Activated CD8-positive, alpha-beta memory T cell treated with anti-CD3 and anti-CD28 coated beads for 4 hours (primary cell): Measurements from ENCODE around the gene RTP4.

Experiments
- DNase-seq, 2 donors: peaks; one replicate each; pipeline ENCODE4 v3.0.0-alpha.2; 2020; ENCODE audit warnings: low read depth in 2 of 2

The RTP4 gene

GRCh38 chr3:187368251-187369088 is at the start of gene RTP4:
Gene RTP4, plus strand, starts transcription at chr3:187368385. Its CDS starts 57 bp downstream, at chr3:187368442.
- DNase-seq: peak; percentile 4 to 14

GRCh38 chr3:187318819-187319616 is 49.2 kb upstream of the RTP4 start:
- no peak for DNase-seq

- DNase-seq: peak in 1 of 2 donors; percentile 6
Observed at GRCh38 chr3:187319699-187320302, 48.4 kb upstream of the RTP4 start.

- DNase-seq: no peak
Observed at GRCh38 chr3:187321766-187322165, 46.4 kb upstream of the RTP4 start.

- DNase-seq: no peak
Observed at GRCh38 chr3:187322291-187322690, 45.9 kb upstream of the RTP4 start.

- DNase-seq: no peak
Observed at GRCh38 chr3:187323091-187323490, 45.1 kb upstream of the RTP4 start.

GRCh38 chr3:187325632-187326031 is 42.6 kb upstream of the RTP4 start:
- no peak for DNase-seq

- DNase-seq: no peak
Observed at GRCh38 chr3:187327845-187328244, 40.3 kb upstream of the RTP4 start.

- DNase-seq: no peak
Observed at GRCh38 chr3:187328691-187329090, 39.5 kb upstream of the RTP4 start.

- DNase-seq: no peak
Observed at GRCh38 chr3:187334904-187335303, 33.3 kb upstream of the RTP4 start.

GRCh38 chr3:187336322-187336721 is 31.9 kb upstream of the RTP4 start:
- no peak for DNase-seq

GRCh38 chr3:187340578-187340977 is 27.6 kb upstream of the RTP4 start:
- no peak for DNase-seq

GRCh38 chr3:187342255-187342654 is 25.9 kb upstream of the RTP4 start:
- no peak for DNase-seq

GRCh38 chr3:187343670-187344069 is 24.5 kb upstream of the RTP4 start:
- no peak for DNase-seq

GRCh38 chr3:187352581-187353575 is 15.3 kb upstream of the RTP4 start:
- no peak for DNase-seq

- no peak for DNase-seq
Observed at GRCh38 chr3:187358068-187358467, 10.1 kb upstream of the RTP4 start.

GRCh38 chr3:187359798-187360486 is 8.2 kb upstream of the RTP4 start:
- no peak for DNase-seq

GRCh38 chr3:187360596-187360995 is 7.6 kb upstream of the RTP4 start:
- no peak for DNase-seq

- no peak for DNase-seq
Observed at GRCh38 chr3:187361835-187362234, 6.3 kb upstream of the RTP4 start.

GRCh38 chr3:187367561-187368103 is 553 bp upstream of the RTP4 start:
- no peak for DNase-seq
